ENCODE results near the gene TAF1C. TPM values are rescaled to one million over a fixed set of nuclear protein-coding genes. Genes with fewer than 3 reads are reported as not detected.

The TAF1C gene
- total and polyA plus RNA-seq, 2 experiments from 2014 or later: 37.2 to 57.4 TPM

DNA sequence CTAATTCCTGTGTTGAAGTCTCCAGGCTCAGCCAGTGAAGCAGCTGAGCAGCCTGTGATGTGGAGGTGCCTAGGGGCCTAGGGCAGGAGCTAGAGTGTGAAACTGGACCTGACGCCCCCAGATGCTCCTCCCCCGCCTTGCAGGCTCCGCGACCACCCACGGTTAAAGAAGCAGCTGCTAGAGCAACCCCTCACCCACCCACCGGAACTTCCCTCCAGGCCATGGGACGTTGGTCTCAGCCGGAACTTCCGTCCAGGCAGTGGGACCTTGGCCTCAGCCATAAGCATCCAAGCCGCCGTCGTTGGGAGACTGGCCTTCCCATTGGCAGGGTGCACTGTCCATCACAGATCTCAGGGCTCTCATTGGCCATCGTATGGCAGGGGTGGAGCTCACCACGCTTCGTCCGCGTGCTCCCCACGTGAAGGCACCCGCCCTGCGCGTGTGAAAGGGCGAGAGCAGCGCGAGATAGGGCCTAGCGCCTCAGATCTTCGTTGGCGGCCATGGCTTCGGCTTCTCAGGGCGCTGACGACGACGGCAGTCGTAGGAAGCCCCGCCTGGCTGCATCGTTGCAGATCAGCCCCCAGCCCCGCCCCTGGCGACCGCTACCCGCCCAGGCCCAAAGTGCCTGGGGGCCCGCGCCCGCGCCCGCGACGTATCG lies 4.0 kb upstream of the TAF1C start, which contains the start of gene ADAD2 (continued):
- TF ChIP-seq, protein P1, sequence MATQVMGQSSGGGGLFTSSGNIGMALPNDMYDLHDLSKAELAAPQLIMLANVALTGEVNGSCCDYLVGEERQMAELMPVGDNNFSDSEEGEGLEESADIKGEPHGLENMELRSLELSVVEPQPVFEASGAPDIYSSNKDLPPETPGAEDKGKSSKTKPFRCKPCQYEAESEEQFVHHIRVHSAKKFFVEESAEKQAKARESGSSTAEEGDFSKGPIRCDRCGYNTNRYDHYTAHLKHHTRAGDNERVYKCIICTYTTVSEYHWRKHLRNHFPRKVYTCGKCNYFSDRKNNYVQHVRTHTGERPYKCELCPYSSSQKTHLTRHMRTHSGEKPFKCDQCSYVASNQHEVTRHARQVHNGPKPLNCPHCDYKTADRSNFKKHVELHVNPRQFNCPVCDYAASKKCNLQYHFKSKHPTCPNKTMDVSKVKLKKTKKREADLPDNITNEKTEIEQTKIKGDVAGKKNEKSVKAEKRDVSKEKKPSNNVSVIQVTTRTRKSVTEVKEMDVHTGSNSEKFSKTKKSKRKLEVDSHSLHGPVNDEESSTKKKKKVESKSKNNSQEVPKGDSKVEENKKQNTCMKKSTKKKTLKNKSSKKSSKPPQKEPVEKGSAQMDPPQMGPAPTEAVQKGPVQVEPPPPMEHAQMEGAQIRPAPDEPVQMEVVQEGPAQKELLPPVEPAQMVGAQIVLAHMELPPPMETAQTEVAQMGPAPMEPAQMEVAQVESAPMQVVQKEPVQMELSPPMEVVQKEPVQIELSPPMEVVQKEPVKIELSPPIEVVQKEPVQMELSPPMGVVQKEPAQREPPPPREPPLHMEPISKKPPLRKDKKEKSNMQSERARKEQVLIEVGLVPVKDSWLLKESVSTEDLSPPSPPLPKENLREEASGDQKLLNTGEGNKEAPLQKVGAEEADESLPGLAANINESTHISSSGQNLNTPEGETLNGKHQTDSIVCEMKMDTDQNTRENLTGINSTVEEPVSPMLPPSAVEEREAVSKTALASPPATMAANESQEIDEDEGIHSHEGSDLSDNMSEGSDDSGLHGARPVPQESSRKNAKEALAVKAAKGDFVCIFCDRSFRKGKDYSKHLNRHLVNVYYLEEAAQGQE (IDR thresholded peaks at IDR 0.05; ENCODE audit: unreplicated experiment): no peak

GRCh38 chr16:84184775-84185174 lies 2.1 kb downstream of the TAF1C start:
- 0 out of 2 replicates have a peak, but pooled peaks cover 4% of the 10 kb centered on the region for H4K20me1 ChIP-seq (replicated peaks; ENCODE audit: insufficient read depth)
- Mint-ChIP-seq H3K4me1 (peaks cover 7% of the 10 kb centered on the region; the same call in 2 of the 3 replicates), H3K36me3 (ENCODE audit: low read depth) (peaks cover 36% of the 10 kb centered on the region), H3K27ac (peak overlapping the region; percentile 50; the same call in 1 of the 2 replicates), H3K9me3 (no peaks in the 10 kb centered on the region), H3K4me3 (peak overlapping the region; percentile 97), H3K27me3 (ENCODE audit: insufficient read depth, low read depth, poor library complexity) (peaks cover 4% of the 10 kb centered on the region)
- H2AFZ ChIP-seq: no peak overlapping the region
- 0 out of 2 replicates have a peak, but pooled peaks cover 6% of the 10 kb centered on the region for H3K4me1 ChIP-seq (ENCODE audit: insufficient read depth)
- DNase-seq (ENCODE audit: low spot score) (no peak), ATAC-seq (no peak)
- no peaks in the 10 kb centered on the region; the same call in 1 of the 2 replicates for H3K36me3 ChIP-seq (ENCODE audit: insufficient read depth)
- no peaks in the 10 kb centered on the region for H3K9me2 ChIP-seq (ENCODE audit: insufficient read depth)
- TF ChIP-seq ZNF331 (CRISPR knock-in tag; IDR thresholded peaks at IDR 0.05; ENCODE audit: low read depth): no peak
- no peak for TF ChIP-seq EZH2 (IDR thresholded peaks at IDR 0.05; ENCODE audit: low read depth, unreplicated experiment)
- TF ChIP-seq CREB1 (CRISPR knock-in tag; IDR thresholded peaks at IDR 0.05; ENCODE audit: low read depth): no peak
- TF ChIP-seq, protein P2, sequence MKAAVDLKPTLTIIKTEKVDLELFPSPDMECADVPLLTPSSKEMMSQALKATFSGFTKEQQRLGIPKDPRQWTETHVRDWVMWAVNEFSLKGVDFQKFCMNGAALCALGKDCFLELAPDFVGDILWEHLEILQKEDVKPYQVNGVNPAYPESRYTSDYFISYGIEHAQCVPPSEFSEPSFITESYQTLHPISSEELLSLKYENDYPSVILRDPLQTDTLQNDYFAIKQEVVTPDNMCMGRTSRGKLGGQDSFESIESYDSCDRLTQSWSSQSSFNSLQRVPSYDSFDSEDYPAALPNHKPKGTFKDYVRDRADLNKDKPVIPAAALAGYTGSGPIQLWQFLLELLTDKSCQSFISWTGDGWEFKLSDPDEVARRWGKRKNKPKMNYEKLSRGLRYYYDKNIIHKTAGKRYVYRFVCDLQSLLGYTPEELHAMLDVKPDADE (IDR thresholded peaks at IDR 0.05): no peak
- TF ChIP-seq ZNF114 (CRISPR knock-in tag; IDR thresholded peaks at IDR 0.05): no peak
- TF ChIP-seq, protein P3, sequence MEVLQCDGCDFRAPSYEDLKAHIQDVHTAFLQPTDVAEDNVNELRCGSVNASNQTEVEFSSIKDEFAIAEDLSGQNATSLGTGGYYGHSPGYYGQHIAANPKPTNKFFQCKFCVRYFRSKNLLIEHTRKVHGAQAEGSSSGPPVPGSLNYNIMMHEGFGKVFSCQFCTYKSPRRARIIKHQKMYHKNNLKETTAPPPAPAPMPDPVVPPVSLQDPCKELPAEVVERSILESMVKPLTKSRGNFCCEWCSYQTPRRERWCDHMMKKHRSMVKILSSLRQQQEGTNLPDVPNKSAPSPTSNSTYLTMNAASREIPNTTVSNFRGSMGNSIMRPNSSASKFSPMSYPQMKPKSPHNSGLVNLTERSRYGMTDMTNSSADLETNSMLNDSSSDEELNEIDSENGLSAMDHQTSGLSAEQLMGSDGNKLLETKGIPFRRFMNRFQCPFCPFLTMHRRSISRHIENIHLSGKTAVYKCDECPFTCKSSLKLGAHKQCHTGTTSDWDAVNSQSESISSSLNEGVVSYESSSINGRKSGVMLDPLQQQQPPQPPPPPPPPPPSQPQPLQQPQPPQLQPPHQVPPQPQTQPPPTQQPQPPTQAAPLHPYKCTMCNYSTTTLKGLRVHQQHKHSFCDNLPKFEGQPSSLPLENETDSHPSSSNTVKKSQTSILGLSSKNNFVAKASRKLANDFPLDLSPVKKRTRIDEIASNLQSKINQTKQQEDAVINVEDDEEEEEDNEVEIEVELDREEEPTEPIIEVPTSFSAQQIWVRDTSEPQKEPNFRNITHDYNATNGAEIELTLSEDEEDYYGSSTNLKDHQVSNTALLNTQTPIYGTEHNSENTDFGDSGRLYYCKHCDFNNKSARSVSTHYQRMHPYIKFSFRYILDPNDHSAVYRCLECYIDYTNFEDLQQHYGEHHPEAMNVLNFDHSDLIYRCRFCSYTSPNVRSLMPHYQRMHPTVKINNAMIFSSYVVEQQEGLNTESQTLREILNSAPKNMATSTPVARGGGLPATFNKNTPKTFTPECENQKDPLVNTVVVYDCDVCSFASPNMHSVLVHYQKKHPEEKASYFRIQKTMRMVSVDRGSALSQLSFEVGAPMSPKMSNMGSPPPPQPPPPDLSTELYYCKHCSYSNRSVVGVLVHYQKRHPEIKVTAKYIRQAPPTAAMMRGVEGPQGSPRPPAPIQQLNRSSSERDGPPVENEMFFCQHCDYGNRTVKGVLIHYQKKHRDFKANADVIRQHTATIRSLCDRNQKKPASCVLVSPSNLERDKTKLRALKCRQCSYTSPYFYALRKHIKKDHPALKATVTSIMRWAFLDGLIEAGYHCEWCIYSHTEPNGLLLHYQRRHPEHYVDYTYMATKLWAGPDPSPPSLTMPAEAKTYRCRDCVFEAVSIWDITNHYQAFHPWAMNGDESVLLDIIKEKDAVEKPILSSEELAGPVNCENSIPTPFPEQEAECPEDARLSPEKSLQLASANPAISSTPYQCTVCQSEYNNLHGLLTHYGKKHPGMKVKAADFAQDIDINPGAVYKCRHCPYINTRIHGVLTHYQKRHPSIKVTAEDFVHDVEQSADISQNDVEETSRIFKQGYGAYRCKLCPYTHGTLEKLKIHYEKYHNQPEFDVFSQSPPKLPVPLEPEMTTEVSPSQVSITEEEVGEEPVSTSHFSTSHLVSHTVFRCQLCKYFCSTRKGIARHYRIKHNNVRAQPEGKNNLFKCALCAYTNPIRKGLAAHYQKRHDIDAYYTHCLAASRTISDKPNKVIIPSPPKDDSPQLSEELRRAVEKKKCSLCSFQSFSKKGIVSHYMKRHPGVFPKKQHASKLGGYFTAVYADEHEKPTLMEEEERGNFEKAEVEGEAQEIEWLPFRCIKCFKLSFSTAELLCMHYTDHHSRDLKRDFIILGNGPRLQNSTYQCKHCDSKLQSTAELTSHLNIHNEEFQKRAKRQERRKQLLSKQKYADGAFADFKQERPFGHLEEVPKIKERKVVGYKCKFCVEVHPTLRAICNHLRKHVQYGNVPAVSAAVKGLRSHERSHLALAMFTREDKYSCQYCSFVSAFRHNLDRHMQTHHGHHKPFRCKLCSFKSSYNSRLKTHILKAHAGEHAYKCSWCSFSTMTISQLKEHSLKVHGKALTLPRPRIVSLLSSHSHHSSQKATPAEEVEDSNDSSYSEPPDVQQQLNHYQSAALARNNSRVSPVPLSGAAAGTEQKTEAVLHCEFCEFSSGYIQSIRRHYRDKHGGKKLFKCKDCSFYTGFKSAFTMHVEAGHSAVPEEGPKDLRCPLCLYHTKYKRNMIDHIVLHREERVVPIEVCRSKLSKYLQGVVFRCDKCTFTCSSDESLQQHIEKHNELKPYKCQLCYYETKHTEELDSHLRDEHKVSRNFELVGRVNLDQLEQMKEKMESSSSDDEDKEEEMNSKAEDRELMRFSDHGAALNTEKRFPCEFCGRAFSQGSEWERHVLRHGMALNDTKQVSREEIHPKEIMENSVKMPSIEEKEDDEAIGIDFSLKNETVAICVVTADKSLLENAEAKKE (CRISPR knock-in tag; IDR thresholded peaks at IDR 0.05): no peak
- H3K27ac ChIP-seq (ENCODE audit: low read depth): no peak overlapping the region
- H3K4me3 ChIP-seq: no peak overlapping the region
- H3K4me2 ChIP-seq: no peak overlapping the region
- H3K27me3 ChIP-seq (ENCODE audit: insufficient read depth): no peaks in the 10 kb centered on the region
- H3F3A ChIP-seq (replicated peaks; ENCODE audit: low read depth): no peaks in the 10 kb centered on the region
- H3K79me2 ChIP-seq (replicated peaks; ENCODE audit: insufficient read depth): peaks cover 31% of the 10 kb centered on the region

All from GM23338 (cell line).